Hypothalamus (tissue), 51 donors: ENCODE data around the gene EFNA5.

Source experiments
- DNase-seq, 51 donors: peaks; one replicate each; lab custom pipeline; 2025; lab: John Stamatoyannopoulos, UW

EFNA5 gene

GRCh38 chr5:107652408-107652807 lies 18.3 kb downstream of the EFNA5 start:
- no peak for DNase-seq

GRCh38 chr5:107651325-107651724 lies 19.4 kb downstream of the EFNA5 start:
- no peak for DNase-seq

GRCh38 chr5:107646418-107646817 lies 24.3 kb downstream of the EFNA5 start:
- no peak for DNase-seq

- no peak for DNase-seq
These were observed 30.2 kb downstream of the EFNA5 start for GRCh38 chr5:107640568-107640967.

GRCh38 chr5:107639990-107640389 lies 30.7 kb downstream of the EFNA5 start:
- DNase-seq, result no peak

- DNase-seq, result no peak
These were observed 34.2 kb downstream of the EFNA5 start for GRCh38 chr5:107636555-107636954.

GRCh38 chr5:107636068-107636467 lies 34.7 kb downstream of the EFNA5 start:
- no peak for DNase-seq

GRCh38 chr5:107634981-107635848 lies 35.5 kb downstream of the EFNA5 start:
- DNase-seq, result no peak

GRCh38 chr5:107633171-107633901 lies 37.4 kb downstream of the EFNA5 start:
- DNase-seq, result peak in 1 of 51 donors; percentile 10

- no peak for DNase-seq
These were observed 38.9 kb downstream of the EFNA5 start for GRCh38 chr5:107631805-107632362.

- DNase-seq, result no peak
These were observed 40.6 kb downstream of the EFNA5 start for GRCh38 chr5:107630184-107630583.

GRCh38 chr5:107624235-107624634 lies 46.5 kb downstream of the EFNA5 start:
- DNase-seq, result no peak

GRCh38 chr5:107621089-107621488 lies 49.6 kb downstream of the EFNA5 start:
- no peak for DNase-seq

- no peak for DNase-seq
These were observed 51.0 kb downstream of the EFNA5 start for GRCh38 chr5:107619781-107620180.

- no peak for DNase-seq
These were observed 52.5 kb downstream of the EFNA5 start for GRCh38 chr5:107618242-107618641.

- DNase-seq, result no peak
These were observed 53.7 kb downstream of the EFNA5 start for GRCh38 chr5:107617052-107617451.

- no peak for DNase-seq
These were observed 54.5 kb downstream of the EFNA5 start for GRCh38 chr5:107616213-107616612.

GRCh38 chr5:107615299-107615817 lies 55.4 kb downstream of the EFNA5 start:
- DNase-seq, result no peak

- DNase-seq, result no peak
These were observed 58.2 kb downstream of the EFNA5 start for GRCh38 chr5:107612541-107612940.

- no peak for DNase-seq
These were observed 59.9 kb downstream of the EFNA5 start for GRCh38 chr5:107610798-107611197.

- no peak for DNase-seq
These were observed 62.9 kb downstream of the EFNA5 start for GRCh38 chr5:107607671-107608345.
